Glomerular visceral epithelial cell (primary cell): ENCODE data around the gene SLCO3A1.

Source experiments
- DNase-seq: peaks from one replicate; pipeline ENCODE4 v3.0.0-alpha.2; 2016; ENCODE audit errors: extremely low spot score

Gene SLCO3A1

DNA sequence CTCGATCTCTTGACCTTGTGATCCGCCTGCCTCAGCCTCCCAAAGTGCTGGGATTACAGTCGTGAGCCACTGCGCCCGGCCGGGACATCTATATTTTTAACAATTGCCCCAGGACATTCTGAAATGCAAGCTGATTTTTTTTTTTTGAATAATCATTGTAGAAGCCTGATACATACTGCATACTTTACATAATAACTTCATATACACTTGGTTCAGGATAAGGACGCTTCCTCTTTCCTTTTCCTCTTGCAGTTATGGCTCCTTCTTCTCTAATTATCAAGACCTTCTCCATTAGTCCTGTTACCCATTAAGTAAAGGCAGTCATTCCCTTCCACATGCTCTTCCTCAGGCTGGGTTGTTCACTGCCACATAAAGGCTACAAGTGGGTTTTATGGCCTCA is 58.3 kb downstream of the SLCO3A1 start:
- DNase-seq, result no peak

DNA sequence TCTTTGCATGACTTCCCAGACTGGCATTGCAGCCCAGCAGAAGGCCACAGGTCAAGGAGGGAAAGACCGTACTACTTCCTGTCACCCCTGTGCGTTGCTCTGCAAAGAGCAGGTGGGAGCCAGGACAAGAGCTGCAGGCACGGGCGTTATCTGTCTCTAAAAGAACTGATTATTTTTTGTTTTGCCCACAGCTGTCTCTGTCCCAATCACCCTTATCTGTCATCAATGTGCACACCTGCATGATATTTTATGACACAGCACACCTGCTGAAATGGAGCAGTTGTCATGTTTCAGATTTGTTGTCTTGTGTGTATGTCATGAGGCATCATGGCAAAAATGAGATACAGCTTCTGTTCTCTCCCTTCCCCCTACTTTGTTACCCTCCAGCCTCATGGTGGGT is 58.8 kb downstream of the SLCO3A1 start:
- no peak for DNase-seq

DNA sequence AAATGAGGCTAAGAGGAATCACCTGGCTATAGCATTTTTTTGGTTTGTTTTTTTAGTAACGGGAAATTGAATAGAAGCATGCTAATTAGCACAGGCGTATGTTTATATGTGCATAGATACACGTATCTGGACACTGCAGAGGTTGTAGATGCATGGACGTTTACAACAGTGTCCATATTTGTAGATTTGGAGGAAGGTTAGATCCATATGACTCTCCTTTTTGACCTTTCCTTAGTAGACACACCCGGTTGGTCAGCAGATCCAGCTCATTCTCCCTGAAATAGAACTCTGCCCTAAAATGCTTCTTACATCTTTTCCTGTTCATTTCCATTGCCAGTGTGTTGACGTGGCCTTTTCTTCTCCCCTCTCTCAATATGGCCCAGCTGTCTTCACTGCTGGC is 60.1 kb downstream of the SLCO3A1 start:
- no peak for DNase-seq

DNA sequence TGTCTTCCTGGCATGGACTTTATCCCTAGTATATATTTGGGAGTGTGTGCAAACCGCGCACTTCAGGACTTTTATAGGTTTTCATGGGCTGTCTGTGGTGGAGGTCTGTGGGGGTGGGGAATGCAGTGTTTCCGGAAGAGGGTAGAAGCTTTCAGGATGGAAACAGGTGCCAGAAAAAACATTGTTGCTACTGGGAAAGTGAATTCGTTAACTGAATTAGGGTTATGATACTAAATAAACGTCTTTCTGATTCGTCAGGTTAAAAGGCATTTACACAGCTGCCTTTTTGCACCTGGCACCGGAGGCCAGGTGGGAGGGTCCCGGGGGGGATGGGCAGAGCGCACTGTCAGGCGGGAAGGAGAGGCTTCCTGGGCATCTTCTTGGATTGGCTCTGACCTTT is 62.1 kb downstream of the SLCO3A1 start:
- DNase-seq, result no peak

DNA sequence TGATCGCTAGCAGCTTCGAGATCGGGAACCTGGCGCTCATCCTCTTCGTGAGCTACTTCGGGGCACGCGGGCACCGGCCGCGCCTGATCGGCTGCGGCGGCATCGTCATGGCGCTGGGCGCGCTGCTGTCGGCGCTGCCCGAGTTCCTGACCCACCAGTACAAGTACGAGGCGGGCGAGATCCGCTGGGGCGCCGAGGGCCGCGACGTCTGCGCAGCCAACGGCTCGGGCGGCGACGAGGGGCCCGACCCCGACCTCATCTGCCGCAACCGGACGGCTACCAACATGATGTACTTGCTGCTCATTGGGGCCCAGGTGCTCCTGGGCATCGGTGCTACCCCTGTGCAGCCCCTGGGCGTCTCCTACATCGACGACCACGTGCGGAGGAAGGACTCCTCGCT is 62.5 kb downstream of the SLCO3A1 start:
- DNase-seq, result no peak

DNA sequence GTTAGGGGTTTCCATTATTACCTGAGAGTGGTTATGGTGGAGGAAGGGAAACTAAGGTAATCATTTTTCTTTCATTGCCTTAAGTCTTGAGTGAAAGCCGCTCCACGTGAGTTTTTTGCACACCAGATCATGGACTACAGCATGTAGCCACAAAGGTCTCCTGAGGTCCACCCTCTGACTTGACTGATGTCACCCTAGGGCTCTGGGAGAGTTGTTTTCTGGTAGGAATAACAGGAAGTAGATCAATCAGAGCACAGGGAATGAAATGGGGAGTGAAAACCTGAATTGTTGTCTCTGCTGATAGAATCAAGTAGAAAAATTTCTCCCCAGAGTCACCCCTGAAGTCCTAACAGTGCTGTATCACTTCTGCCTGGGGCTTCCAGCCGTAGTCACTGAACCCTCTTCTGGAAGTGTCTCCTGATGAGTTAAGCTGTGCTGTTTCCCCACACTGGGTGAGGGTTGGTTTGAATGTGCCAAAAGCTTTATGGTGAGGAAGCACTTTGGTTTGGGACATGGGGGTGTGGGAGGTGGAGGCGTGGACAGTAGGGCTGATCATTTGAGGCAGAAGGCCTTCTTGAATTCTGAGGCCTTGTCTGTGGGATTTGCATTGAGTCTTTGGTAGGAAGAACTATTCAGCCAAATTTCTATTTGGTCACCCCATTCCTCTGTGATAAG is 64.3 kb downstream of the SLCO3A1 start:
- no peak for DNase-seq

DNA sequence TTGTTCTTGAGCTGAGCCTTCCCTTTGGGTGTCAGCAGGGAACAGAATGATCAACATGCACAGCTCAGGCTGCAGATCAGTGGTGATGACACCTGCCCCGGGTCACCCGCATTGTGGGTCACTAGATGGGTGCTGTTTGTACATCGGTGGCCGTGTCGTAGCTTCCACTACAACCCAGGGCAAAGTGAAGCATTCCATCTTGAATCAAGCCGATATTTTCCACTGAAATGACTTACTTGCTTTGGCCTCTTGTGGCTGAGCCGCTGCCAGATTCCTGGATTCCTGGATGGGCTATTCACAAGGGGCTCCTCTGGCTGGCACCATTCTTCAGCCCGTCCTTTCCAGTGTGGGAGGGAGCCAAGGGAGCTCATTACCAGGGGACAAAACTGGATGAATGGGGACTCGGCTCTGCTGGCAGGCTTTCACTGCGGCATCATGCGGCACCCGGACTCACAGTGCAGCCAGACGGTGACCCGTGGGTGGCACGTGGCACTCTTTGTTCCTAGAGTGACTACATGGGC is 65.6 kb downstream of the SLCO3A1 start:
- DNase-seq, result no peak

DNA sequence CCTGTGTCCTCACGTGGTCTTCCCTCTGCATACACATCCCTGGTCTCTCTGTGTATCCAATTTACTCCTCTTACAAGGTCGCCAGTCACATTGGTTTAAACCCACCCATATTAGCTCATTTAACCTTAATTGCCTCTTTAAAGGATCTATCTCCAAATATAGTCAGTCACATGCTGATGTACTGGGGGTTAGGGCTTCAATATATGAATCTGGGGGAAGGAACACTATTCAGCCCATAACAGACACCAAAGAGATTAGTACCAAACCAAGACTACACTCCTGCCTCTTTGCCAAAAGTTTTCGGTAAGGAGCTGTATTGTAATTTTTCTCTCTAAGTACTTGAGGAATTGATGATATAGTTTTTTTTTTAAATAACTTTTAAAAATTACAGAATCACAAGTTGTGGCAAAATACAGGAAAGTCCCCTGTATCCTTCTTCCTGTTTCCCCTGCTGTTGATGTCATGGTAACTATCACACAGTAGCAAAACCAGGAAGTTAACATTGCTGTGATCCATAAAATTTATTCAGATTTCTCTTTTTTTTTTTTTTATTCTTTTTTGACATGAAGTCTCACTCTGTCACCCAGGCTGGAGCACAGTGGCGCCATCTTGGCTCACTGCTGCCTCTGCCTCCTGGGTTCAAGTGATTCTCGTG is 67.8 kb downstream of the SLCO3A1 start:
- DNase-seq, result no peak

DNA sequence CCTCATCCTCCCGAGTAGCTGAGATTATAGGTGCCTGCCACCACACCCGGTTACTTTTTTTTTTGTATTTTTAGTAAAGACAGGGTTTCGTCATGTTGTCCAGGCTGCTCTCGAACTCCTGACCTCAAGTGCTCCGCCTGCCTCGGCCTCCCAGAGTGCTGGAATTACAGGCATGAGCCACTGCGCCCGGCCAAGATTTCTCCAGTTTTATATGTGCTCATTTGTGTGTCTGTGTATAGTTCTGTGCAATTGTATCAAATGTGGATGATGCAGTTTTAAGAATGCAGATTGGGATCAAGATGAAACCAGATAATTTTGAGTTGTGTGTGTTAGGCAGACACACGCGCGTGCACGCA is 68.3 kb downstream of the SLCO3A1 start:
- DNase-seq, result no peak

DNA sequence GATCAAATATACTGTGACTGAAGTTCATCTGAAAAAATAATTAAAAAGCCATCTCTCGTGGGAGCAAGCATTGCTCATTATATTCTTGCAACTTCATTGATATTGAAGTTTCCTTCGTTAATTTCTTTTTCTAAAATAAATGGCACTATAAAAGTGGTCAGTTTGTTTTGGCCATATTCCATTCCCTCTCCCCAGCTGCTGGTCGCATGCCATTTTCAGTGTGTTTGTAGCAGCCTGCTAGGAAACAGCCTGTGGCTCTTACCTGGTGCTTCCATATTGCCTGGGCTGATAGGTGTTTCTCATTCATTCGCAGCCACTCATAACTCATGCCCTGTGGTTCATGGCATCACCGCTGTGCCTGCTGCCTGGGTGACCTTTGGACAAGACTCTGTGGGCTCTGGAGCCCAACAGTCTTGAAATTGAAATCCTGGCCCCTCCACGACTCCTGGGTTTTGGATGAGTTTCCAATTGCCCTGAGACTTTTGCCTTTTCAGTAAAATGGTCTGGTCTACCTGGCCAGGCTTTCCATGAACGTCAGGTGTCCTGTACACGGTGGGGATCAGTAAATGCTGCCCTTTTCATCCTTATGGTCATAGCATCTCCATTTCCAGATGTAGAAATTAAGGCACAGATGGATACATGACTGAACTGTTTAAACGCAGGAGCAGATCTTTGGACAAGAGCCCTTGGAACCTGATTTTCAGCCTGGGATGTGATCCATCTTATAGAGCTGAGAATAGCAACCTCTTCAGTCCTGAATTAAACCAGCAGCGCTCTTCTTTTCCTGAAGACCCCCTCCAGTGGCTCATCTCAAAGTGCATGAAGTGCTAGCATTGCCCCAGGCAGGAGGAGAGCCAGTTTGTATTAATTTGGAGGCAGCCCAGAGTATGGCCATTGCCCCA is 69.4 kb downstream of the SLCO3A1 start:
- DNase-seq, result no peak

DNA sequence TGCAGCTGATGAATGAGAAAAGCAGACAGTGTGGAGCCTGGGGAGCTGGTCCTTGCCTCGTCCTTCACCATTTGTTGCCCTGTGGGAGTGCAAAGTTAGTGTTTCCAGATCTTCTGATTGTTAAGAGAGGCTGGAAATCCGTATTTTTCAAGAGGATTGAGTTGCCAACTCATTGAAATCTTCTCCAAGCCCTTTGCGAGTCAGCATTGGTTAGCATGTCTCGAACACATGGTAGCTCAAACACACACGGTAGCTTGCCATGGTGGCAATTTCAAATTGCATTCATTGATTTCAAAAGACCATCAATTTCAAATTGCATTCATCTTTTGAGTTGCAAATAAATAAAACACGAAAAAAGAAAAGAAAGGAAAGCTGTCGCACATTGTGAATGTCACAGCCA is 70.7 kb downstream of the SLCO3A1 start:
- no peak for DNase-seq

DNA sequence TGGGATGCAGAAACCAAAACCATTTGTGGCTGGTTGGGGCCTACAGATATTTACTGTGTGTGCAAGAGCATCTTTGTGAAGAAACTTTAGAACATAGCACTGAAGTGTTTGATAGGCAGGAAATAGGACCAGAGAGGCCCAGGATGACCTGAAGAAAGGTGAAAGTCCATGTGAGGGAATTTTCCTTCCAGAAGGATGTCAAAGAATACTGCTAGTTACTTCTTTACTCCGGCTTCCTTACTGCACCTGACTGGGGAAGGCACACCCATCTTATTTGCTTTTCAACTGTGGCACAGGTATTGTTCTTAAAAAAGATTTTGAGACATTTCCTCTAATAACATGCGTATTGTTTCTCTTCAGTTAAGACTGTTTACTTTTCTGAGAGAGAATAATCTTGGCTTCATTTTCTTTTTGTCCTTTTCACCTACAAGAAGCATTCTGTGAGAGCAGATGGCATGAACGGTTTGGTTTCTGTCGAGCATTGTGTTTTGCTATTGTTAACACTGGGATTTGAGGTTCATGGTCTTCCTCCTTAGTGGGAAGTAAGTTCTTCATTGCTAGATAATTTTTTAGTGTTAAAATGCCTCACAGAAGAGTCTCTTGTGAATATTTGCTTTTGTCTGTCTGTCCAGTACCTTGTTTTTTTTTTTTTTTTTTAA is 71.5 kb downstream of the SLCO3A1 start:
- no peak for DNase-seq

DNA sequence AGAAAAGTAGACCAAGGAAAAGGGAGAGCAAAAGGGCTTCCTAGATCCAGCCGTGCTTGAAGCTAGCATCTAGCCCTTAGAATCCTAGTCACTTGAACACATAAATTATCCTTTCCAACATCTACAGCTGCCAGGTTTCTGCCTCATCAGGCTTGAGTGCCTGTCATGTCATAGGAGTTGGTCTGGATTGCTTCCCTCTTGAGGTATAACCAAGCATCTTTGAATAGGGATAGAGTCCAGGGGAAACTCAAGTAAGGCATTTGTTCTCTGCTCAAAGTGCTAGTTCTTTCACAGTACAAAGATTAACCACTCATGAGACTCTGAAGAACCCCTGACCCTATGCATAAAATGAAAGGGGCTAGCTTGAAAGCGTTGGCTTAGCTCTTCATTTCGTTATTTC is 72.3 kb downstream of the SLCO3A1 start:
- DNase-seq, result no peak

DNA sequence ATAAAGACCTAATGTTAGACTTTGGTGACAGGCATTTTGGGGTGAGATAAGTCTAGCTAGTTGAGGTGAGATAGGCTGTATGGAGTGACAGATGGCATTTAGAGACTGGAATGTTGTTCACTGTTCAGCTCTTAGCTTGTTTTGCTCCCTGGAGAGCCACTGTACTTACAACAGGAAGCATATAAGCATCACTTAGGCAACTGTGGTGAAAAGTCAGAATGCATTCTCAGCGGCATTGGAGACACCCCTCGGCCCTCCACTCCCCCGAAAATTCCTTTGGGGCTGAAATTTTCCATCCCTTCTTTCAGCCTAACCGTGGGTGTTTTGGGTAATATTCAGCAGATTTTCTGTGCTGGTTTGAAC is 73.4 kb downstream of the SLCO3A1 start:
- DNase-seq, result no peak

DNA sequence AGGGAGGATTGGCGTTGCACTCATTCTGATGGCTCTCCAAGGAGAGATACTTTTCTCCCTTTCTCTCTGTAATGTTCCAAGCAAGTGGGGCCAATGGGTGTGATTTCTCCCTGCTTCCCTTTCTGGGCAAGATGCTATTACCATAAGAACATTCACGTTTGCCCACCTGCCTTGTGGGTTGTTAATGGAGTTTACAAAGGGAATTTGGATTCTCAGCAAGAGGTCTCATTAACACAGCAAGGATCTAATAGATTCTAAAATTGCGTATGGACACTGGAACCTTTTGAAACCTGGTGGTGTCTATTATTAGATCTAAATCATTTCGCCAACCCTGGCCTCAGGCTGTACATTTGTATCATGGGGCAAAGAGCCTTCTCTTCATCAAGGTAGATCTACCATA is 74.1 kb downstream of the SLCO3A1 start:
- no peak for DNase-seq

DNA sequence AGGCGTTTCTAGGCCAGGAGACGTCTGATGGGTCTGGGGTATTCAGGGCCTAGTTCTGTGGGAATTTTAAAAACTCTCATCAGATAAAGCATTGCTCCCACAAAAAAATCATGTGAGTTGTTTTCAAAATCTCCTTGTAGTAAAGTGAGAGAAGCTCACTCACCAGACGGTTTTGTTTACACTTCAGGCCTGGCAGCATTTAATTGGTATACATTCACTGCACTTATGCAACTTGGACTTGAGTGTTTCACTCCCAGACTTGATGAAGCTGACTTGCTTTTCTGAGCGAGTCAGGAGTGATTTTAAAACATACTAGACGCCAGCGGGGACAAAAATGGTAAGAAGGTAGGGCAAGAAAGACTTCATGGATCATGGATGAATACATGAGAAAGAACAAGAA is 75.2 kb downstream of the SLCO3A1 start:
- no peak for DNase-seq

DNA sequence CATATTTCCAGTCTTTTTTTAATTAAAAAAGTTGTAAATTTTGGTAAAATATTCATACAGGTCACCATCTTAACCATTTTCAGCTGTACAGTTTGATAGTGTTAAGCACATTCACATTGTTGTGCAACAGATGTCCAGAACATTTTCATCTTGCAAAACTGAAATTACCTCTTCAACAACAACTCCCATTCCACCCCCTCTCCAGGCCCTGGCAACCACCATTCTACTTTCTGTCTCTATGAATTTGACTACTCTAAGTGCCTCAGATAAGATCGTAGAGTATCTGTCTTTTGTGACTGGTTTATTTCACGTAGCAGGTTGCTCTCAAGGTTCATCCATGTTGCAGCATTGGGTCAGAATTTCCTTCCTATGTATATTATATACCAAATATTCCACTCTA is 76.0 kb downstream of the SLCO3A1 start:
- no peak for DNase-seq

DNA sequence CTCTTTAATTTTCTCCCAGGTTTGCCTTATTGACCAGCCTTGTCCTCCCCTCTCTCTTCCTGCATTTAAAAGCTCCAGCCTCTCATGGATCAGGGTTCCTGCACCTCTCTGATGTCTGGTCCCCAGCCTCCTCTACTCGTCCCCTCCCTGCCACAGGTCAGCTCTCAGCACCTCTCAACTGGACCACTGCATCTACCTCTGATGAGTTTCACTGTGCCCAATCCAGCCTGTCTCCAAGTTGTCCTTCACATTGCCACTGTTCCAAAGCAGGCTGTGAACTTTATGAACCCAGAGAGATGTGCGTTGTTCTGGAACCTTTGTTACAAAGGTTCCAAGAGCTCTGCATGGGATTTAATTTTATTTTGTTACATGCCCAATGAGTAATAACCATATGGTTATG is 76.6 kb downstream of the SLCO3A1 start:
- DNase-seq, result no peak

DNA sequence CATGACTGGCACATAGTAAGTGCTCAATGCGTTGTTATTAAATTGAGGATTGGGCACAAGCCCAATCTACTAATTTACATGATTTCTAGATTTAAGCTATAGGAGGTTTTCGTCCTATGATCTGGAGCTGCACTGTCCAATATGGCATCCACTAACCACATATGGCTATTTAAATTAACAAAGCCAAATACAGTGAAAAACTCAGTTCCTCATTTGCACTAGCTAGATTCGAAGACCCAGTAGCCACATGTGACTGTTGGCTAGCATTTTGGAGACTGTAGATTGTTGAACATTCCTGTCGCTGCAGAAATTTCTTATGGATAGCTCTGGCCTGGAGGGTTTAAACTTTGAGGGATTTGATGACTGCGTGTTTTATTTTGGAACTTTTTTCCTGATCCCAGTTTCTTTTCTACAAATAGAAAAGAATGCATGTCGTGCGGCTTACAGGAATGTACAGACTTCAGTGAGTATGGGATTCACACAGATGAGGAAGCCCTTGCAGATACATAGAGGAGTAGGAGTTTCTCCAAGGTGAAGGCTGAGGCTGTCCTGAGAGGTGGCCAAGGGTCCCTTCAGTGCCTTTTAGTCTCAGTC is 82.8 kb downstream of the SLCO3A1 start:
- DNase-seq, result no peak

DNA sequence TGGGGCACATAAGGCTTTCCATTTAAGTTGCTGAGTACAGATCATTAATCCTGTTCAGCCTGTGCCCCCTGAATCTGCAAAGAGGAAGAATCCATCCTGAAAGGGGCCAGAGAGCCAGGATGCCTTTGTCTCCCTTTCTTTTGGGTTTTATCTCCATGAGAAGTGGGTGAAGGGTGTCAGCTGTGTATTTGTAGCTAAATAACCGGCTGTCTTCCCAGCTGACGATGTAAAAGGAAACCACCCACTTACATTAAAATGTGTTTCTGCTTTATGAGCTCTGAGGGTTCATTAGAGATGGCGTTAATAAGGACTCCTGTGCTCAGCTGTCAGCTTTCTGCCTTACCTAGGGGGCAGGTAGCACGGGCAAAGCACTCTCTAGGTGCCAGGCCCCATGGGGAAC is 83.4 kb downstream of the SLCO3A1 start:
- no peak for DNase-seq

DNA sequence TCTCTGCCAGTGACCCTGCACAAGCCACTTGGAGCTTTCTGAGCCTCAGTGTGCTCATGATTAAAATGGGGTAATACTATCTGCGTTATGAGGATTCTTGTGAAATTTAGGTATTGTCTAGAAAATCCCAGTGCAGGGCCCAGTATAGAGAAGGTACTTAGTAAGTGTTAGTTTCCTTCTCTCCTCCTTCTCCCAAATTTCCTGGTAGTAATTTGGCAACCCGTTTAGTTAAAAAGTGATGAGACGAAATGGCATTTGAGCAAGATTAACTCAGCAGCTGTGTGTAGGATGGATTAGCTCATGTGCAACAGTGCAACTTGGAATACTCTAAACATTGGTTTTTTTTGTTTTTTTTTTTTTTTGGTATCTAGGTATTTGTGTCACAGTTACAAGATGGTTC is 84.6 kb downstream of the SLCO3A1 start:
- DNase-seq, result no peak

DNA sequence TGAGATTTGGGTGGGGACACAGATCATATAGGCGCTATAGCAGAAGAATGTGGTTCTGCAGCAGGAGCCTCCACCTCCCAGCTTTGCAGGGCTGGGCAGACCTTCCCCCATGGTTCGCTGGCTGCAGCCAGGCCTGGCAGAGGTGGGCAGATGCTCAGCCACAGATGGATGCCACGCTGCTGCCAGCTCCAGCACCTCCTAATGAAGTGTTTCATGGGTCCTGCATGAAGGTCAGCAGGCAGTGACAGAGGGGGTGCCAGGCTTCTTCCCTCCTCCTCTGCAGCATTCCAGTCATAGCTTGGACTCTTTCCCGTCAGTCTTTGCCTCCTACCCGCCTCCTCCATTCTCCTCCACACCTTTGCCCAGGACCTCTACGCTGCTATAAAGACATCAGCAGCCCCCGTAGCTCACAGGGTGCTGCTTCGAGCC is 85.9 kb downstream of the SLCO3A1 start:
- no peak for DNase-seq
